ENCODE results near the gene NPR3.

The NPR3 gene

DNA sequence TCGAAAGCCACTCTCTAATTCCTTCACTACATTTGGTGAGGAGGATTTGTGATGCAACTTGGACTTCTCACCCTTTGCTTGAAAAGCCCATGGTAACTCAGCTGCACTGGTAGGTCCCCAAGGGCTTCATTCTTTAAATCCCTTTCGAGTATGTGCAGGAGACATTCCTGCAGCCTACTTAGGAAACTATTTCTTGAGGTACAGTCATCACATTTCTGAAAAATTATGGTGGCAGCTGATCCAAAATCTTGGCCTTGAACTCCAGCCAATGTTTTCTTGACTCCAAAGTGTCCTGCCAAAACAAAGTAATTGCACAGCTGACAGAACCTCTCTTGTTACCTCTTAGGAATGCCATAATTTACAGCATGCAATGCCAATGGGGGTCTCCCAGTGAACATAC lies 99.7 kb downstream of the NPR3 start:
- no peak for DNase-seq (ENCODE audit: low read depth)

DNA sequence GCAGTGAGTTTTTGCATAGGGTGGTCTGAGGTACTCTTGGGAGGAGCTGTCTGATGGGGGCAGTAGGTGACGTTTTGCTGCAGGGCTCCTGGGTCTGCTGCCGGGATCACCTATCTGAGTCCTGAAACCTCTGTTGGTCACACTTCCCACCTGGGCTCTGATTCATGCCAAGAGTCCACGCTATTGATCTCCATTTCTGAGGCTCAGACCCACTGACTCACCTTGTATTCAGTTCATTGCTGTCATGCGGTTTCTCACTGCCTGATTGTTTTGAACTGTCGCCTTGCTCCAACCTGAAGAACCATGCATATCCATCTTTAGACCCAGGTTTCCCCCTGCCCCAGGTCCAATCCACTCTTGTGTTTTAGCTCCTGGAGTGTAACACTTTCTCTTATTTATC lies 101.3 kb downstream of the NPR3 start:
- DNase-seq (ENCODE audit: low read depth), result no peak

DNA sequence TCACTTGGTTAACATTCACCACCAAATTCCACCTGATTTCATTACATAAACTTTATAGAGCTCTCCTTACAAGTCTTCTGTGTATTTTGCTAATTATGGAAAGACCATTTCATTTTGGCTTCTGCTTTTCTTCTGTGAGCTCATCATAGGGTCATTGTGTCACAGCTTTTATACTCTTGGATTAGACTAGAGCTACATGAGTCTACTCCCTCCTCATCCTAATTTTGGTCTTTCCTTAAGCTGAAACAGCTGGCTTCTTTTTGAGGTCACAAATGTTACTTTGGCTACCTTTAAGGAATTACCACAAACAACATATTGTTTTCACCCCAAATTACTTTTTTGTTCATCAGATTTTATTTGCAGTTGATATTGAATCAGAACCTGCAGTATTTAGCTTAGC lies 103.0 kb downstream of the NPR3 start:
- DNase-seq (ENCODE audit: low read depth), result no peak

DNA sequence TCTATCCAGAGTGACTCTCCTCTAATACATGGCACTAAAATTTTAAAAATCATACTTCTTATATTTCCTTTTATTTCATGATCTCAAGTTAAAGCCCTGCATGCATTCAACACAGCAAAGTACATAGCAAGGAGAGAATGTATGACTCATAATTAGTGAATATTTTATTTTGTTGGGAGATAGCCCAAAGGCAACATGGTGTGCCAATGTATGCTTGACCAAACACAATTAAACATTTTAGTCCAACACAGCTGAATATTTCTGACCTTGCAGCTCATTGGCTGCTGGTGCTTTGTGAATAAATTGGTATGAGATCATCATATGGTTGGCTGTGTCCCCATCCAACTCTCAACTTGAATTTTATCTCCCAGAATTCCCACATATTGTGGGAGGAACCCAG lies 103.5 kb downstream of the NPR3 start:
- DNase-seq (ENCODE audit: low read depth), result peak; percentile 39

DNA sequence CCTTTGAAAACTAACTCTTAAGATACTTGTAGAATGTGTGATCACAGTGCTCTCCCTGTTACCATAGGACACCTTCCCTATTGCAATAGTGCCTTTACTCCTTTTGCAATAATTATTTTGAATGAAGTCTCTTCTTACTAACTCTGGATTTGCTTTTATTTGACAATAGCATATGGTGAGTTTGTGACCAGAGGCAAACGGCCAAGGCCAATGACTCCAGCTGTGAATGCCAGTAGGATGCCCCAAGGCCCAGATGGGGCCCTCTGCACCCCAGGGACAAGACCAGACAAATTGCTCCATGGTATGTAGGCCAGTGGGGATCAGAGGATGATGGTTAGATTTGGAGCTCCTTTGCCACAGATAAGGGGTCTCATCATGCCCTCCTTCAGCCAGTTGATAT lies 116.9 kb downstream of the NPR3 start:
- no peak for DNase-seq (ENCODE audit: low read depth)

DNA sequence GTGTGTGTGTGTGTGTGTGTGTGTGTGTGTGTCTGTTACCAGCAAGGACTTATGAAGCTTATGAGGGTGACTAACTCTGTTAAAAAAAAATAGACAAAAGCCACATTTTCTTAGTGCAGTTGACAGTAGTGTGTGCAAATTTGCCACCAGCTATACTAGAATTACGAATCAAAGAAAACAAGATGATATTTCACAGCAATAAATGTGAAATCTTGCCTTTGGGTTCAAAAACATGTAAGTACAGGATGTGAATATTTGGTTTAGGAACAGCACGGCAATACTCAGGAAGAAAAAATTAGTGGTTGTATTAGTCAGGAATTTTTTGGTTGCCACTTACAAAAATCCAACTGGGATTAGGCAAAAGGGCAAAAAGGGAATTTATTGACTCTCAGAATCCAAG lies 117.4 kb downstream of the NPR3 start:
- peak; percentile 7 for DNase-seq (ENCODE audit: low read depth)

DNA sequence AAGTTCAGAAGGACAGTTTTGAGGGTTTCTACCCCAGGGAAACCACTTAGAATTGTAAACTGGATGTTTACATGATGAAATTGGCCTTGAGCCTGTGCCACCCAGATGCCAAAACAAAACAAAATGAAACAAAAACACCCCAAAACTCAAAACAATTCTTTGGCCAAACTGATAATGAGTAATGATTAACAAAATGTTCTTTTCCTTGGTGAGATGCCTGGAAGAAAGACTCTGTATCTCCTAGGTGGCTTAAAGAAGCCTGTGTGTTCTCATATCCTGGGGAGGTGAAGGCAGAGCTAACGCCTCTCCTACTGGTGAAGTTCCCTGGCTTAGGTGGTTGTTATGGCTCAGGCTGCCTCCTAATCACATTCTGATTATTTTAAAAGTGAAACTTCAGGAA lies 120.5 kb downstream of the NPR3 start:
- no peak for DNase-seq (ENCODE audit: low read depth)

DNA sequence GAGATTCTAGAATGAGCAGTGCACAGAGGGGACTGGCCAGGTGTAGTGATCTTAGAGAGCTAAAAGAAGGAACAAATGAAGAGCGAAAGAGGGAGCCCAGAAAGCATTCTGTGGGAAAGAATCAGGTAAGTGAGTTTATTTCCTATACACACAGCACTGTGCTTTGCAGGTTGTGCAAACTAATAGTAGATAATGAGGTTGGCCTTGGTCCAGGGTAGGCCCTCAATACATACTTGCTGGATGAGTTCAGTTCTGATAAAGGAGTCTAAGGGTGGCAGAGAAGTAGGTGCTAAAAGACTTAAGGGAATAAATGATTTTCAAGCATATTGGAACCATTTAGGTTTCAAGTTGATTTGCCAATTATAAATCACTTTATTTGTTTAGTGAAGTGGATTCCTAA lies 122.0 kb downstream of the NPR3 start:
- DNase-seq (ENCODE audit: low read depth), result no peak

DNA sequence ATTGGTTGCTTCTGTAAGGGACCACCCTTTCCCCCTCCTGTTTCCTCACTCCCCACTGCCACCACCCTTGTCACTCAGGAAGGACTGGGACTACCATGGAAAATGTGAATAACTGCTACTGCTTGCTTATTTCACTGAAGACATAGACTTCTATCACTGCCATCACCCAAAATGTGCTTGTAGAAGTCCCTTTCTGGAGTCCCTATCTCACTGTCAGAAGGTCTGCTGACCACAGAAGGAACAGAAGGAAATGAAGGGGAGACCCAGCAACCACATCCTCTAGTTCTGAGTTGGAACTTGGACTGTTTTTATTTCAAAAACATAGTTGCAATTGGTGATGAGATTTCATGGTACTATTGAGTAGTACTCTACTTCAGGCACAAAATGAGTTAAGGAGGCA lies 122.5 kb downstream of the NPR3 start:
- DNase-seq (ENCODE audit: low read depth), result no peak

DNA sequence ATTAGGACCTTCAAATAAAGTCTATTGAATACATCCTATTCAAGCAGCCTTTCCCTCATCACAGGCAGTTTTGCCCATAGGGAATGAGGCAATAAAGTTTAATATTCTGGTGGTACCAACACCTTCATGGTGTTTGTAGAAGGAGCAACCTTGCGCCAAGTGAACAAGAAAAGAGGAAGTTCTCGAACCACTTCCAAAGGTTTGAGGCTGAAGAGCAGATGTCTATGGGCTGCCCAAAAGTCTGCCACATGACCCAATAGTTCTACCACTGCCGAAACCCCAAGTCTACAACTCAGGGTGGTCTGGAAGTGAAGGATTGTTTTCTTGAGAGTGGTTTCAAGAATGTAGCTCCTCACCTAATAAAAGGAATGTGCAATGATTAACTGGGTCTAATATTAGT lies 123.1 kb downstream of the NPR3 start:
- DNase-seq (ENCODE audit: low read depth), result no peak

DNA sequence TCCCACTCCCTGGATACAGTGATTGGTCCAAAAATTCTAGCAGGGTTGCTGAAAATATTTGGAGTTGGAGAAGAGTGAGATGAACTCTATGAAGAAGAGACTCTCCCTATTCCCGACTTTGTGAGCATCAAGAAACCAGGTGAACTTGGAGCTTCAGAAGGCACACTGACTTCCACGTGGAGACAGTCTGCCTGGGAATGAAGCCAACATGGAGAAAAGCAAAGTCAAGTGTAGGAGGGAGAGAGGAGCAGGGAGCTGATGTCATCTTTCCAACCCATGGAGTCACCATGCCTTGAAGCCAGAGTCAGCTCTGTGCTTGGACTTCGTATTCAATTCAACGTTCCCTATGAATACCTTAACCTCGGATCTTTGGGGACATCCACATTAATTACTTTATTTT lies 125.1 kb downstream of the NPR3 start:
- no peak for DNase-seq (ENCODE audit: low read depth)

DNA sequence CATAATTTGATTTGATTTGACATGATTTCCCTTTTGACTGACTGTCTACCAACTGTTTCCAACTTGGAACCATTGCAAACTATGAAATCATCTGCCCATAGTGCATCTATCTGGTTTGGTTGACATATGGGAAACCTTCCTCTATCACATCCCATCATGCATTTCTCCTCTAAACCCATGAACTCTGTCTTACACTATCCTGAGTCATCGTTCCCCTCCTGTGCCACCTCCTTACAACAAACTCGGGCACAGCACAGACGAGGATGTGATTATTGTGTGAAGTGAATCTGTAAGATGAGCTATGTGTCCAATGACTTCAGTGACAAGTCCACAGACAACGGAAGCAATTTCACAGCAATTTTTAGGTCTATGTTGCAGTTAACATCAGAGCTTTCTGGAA lies 126.1 kb downstream of the NPR3 start:
- peak; percentile 29 for DNase-seq (ENCODE audit: low read depth)

DNA sequence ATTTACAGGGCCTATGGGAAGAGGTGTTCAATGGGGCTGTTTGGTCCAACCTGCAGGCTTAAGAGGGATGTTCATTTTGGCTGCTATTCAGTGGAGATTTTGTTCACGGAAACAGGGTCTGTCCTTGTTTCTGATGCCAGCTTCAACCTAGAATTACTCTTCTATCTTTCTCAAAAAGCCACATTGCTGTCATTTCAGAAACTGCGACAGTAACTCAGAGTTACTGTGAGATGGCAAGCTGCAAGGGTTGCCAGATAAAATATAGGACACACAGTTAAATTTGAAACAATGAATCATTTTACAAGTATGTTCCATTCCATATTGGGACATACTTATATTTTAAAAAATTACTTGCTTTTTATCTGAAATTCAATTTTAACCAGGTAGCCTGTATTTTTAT lies 128.0 kb downstream of the NPR3 start:
- DNase-seq (ENCODE audit: low read depth), result no peak

DNA sequence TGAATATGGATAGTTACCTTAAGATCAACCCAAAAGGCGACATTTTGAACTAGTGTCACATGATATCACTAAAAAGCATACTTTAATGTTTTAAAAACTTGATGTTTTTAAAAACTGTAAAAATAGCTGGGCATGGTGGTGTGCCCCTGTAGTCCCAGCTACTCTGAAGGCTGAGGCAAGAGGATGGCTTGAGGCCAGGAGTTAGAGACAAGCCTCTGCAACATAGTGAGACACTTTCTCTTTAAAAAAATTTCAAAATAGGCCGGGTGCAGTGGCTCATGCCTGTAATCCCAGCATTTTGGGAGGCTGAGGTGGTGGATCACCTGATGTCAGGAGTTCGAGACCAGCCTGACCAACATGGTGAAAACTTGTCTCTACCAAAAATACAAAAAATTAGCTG lies 129.5 kb downstream of the NPR3 start:
- no peak for DNase-seq (ENCODE audit: low read depth)
